H1 (cell line): Measurements from ENCODE around the gene ADAMTS6. TPM values are rescaled to one million over a fixed set of nuclear protein-coding genes. Genes with fewer than 3 reads are reported as not detected.

Experiments
- CTCF ChIA-PET: fragments of 300-600 bp; sonication (Branson Sonifier 250); formaldehyde crosslinking; loops from one replicate; lab custom pipeline; 2021; ENCODE audit not compliant: partially characterized antibody; lab: Charles Lee
- POLR2A ChIA-PET: fragments of 300-600 bp; sonication (Branson Sonifier 250); formaldehyde crosslinking; loops from one replicate; lab custom pipeline; 2021; ENCODE audit warnings: inconsistent platforms; ENCODE audit not compliant: partially characterized antibody; lab: Charles Lee
- DNase-seq, 2 experiments: peaks; one replicate each; pipeline versions ENCODE4 v3.0.0 to v3.0.0-alpha.2; 2010 to 2022; ENCODE audit warnings: low spot score in 2 of 2, low read depth in 1 of 2, mixed read lengths in 1 of 2
- FAIRE-seq: peaks from 2 replicates; lab custom pipeline; 2011; peaks lifted over from hg19 to GRCh38; lab: Jason Lieb, UNC
- H2AFZ ChIP-seq: 2 replicates; pipeline ENCODE4 v1.8.1; 2012; ENCODE audit warnings: low read length, inconsistent platforms
- H2AK5ac ChIP-seq: 2 replicates; pipeline ENCODE4 v1.6.1; 2013; ENCODE audit warnings: low read depth, low read length
- H2BK120ac ChIP-seq: replicated peaks from 2 replicates; pipeline ENCODE3; 2013; ENCODE audit warnings: low read depth, low read length, inconsistent platforms
- H2BK12ac ChIP-seq: 2 replicates; pipeline ENCODE4 v1.6.1; 2013; ENCODE audit warnings: low read depth, low read length
- H2BK15ac ChIP-seq: 2 replicates; pipeline ENCODE4 v1.6.1; 2013; ENCODE audit warnings: low read length
- H2BK20ac ChIP-seq: 2 replicates; pipeline ENCODE4 v1.6.1; 2013; ENCODE audit warnings: low read length
- H2BK5ac ChIP-seq: 2 replicates; pipeline ENCODE4 v1.6.1; 2013; ENCODE audit warnings: low read depth, low read length
- H3K14ac ChIP-seq: 2 replicates; pipeline ENCODE4 v1.6.1; 2013; ENCODE audit warnings: inconsistent platforms; ENCODE audit not compliant: insufficient read length
- H3K18ac ChIP-seq: 2 replicates; pipeline ENCODE4 v1.6.1; 2013; ENCODE audit warnings: low read length; ENCODE audit errors: extremely low read depth
- H3K23ac ChIP-seq: 2 replicates; pipeline ENCODE4 v1.6.1; 2013; ENCODE audit warnings: inconsistent platforms; ENCODE audit not compliant: insufficient read length
- H3K23me2 ChIP-seq: 2 replicates; pipeline ENCODE4 v1.6.1; 2013; ENCODE audit warnings: low read depth, low read length
- H3K27ac ChIP-seq: 2 replicates; pipeline ENCODE4 v1.6.1; 2011; ENCODE audit warnings: low read depth, low read length, inconsistent platforms
- H3K27me3 ChIP-seq, 4 experiments: replicated peaks in 1 of 4; 1 replicate in 1 of 4; 2 replicates in 3 of 4; pipeline versions ENCODE4 v1.6.1 to v1.8.1; 2011 to 2013; ENCODE audit warnings: low read length in 3 of 4, mild to moderate bottlenecking in 3 of 4, inconsistent platforms in 2 of 4, mixed read lengths in 2 of 4, moderate library complexity in 1 of 4; ENCODE audit not compliant: control insufficient read depth in 3 of 4, insufficient read depth in 3 of 4; ENCODE audit errors: extremely low read depth in 1 of 4
- H3K36me3 ChIP-seq, 4 experiments: 2 replicates each; pipeline versions ENCODE4 v1.6.1 to v1.8.1; 2011 to 2013; ENCODE audit warnings: mild to moderate bottlenecking in 4 of 4, low read length in 3 of 4, moderate library complexity in 2 of 4, control low read depth in 1 of 4, inconsistent platforms in 1 of 4; ENCODE audit not compliant: insufficient read depth in 4 of 4, control insufficient read depth in 2 of 4
- H3K4ac ChIP-seq: replicated peaks from 2 replicates; pipeline ENCODE3; 2013; ENCODE audit warnings: low read length, low read depth, mixed read lengths, inconsistent platforms; ENCODE audit not compliant: insufficient read length
- H3K4me1 ChIP-seq, 4 experiments: replicated peaks in 1 of 4; 1 replicate in 1 of 4; 2 replicates in 3 of 4; pipeline versions ENCODE4 v1.6.1 to v1.8.1; 2011 to 2013; ENCODE audit warnings: low read length in 3 of 4, inconsistent platforms in 2 of 4, mixed read lengths in 1 of 4; ENCODE audit not compliant: insufficient read depth in 4 of 4, control insufficient read depth in 3 of 4
- H3K4me2 ChIP-seq, 2 experiments: 2 replicates each; pipeline versions ENCODE4 v1.6.1 to v1.8.1; 2011 to 2013; ENCODE audit warnings: low read depth in 2 of 2, low read length in 2 of 2, control low read depth in 1 of 2, inconsistent platforms in 1 of 2, mild to moderate bottlenecking in 1 of 2; ENCODE audit not compliant: insufficient read depth in 1 of 2
- H3K4me3 ChIP-seq, 4 experiments: fragments of 200-600, 300-600 bp in 1 of 4; sonication (generic), shearing (Covaris generic), sonication (Bioruptor Twin) in 1 of 4; 2 replicates each; pipeline versions ENCODE4 v1.5.1 to v1.8.1; 2011 to 2016; ENCODE audit warnings: low read length in 4 of 4, low read depth in 3 of 4, control low read depth in 2 of 4, inconsistent platforms in 2 of 4, mild to moderate bottlenecking in 2 of 4, mixed read lengths in 1 of 4, moderate library complexity in 1 of 4; ENCODE audit not compliant: insufficient read depth in 2 of 4; ENCODE audit errors: extremely low read depth in 1 of 4
- H3K56ac ChIP-seq: replicated peaks from 2 replicates; pipeline ENCODE3; 2013; ENCODE audit warnings: low read depth, mild to moderate bottlenecking, mixed read lengths, low read length, inconsistent platforms; ENCODE audit not compliant: insufficient read length
- H3K79me1 ChIP-seq: 2 replicates; pipeline ENCODE4 v1.6.1; 2013; ENCODE audit warnings: low read depth, low read length, control low read depth
- H3K79me2 ChIP-seq, 2 experiments: 2 replicates each; pipeline versions ENCODE4 v1.6.1 to v1.8.1; 2012 to 2013; ENCODE audit warnings: low read length in 2 of 2, mild to moderate bottlenecking in 2 of 2, inconsistent platforms in 1 of 2; ENCODE audit not compliant: insufficient read depth in 2 of 2, control insufficient read depth in 1 of 2
- H3K9ac ChIP-seq, 4 experiments: replicated peaks in 1 of 4; 1 replicate in 1 of 4; 2 replicates in 3 of 4; pipeline versions ENCODE4 v1.6.1 to v1.8.1; 2011 to 2013; ENCODE audit warnings: low read depth in 3 of 4, low read length in 3 of 4, control low read depth in 2 of 4, mild to moderate bottlenecking in 2 of 4, moderate library complexity in 2 of 4, inconsistent platforms in 1 of 4; ENCODE audit errors: extremely low read depth in 1 of 4
- H3K9me3 ChIP-seq, 2 experiments: 2 replicates each; pipeline versions ENCODE4 v1.6.1 to v1.8.1; 2012 to 2013; ENCODE audit warnings: mild to moderate bottlenecking in 2 of 2, moderate library complexity in 2 of 2, control low read depth in 1 of 2, inconsistent platforms in 1 of 2, low read depth in 1 of 2, low read length in 1 of 2, mixed read lengths in 1 of 2; ENCODE audit not compliant: insufficient read depth in 2 of 2
- H4K20me1 ChIP-seq, 2 experiments: replicated peaks in 1 of 2; 2 replicates each; pipeline versions ENCODE3 to v1.8.1; 2011 to 2013; ENCODE audit warnings: inconsistent platforms in 2 of 2, low read length in 2 of 2, mild to moderate bottlenecking in 1 of 2; ENCODE audit not compliant: insufficient read depth in 2 of 2, control insufficient read depth in 1 of 2
- H4K5ac ChIP-seq: 2 replicates; pipeline ENCODE4 v1.6.1; 2013; ENCODE audit warnings: low read length, low read depth, mixed read lengths, inconsistent platforms; ENCODE audit not compliant: insufficient read length
- H4K8ac ChIP-seq: 2 replicates; pipeline ENCODE4 v1.8.0; 2013; ENCODE audit warnings: mild to moderate bottlenecking, moderate library complexity, low read length, inconsistent platforms; ENCODE audit not compliant: insufficient read depth; ENCODE audit errors: extremely low read depth
- H4K91ac ChIP-seq: replicated peaks from 2 replicates; pipeline ENCODE3; 2013; ENCODE audit warnings: low read length, mixed read lengths, inconsistent platforms; ENCODE audit not compliant: insufficient read length
- BACH1 ChIP-seq: IDR thresholded peaks from 2 replicates; pipeline ENCODE4 v1.6.1; 2012; ENCODE audit warnings: low read length, improper control_type of control experiment
- EZH2 ChIP-seq: fragments of 200-600 bp; sonication (generic); IDR thresholded peaks from 2 replicates; pipeline ENCODE4 v1.7.1; 2012; ENCODE audit warnings: low read depth, mild to moderate bottlenecking, moderate library complexity, low read length, inconsistent platforms; ENCODE audit not compliant: severe bottlenecking
- FOSL1 ChIP-seq: IDR thresholded peaks from 2 replicates; pipeline ENCODE4 v1.6.1; 2011; ENCODE audit warnings: mild to moderate bottlenecking, low read depth, low read length, moderate library complexity; ENCODE audit not compliant: insufficient read depth
- MAX ChIP-seq: IDR thresholded peaks from 2 replicates; pipeline ENCODE4 v1.6.1; 2012; ENCODE audit warnings: inconsistent platforms
- POU5F1 ChIP-seq: IDR thresholded peaks from 2 replicates; pipeline ENCODE4 v1.6.1; 2011; ENCODE audit warnings: low read depth, mild to moderate bottlenecking, low read length, moderate library complexity
- SAP30 ChIP-seq: fragments of 300-600 bp; sonication (generic); IDR thresholded peaks from 2 replicates; pipeline ENCODE4 v1.7.1; 2012; ENCODE audit warnings: low read length, moderate library complexity, mild to moderate bottlenecking, inconsistent platforms; ENCODE audit not compliant: insufficient read depth, insufficient replicate concordance
- SIX5 ChIP-seq: IDR thresholded peaks from 2 replicates; pipeline ENCODE4 v1.6.1; 2011; ENCODE audit warnings: mild to moderate bottlenecking, low read depth, low read length
- ZNF274 ChIP-seq: IDR thresholded peaks from 2 replicates; pipeline ENCODE4 v1.7.0; 2012; ENCODE audit warnings: low read length, borderline replicate concordance; ENCODE audit errors: extremely low read depth
- WGBS, 2 experiments: shearing (Covaris generic) in 1 of 2; methylation state at CpG; one replicate each; pipeline versions ENCODE4 v1.1.6 to v1.1.7; 2013 to 2015; ENCODE audit warnings: low lambda C conversion rate in 2 of 2, mixed read lengths in 2 of 2, inconsistent platforms in 1 of 2, low coverage in 1 of 2, missing lambda C conversion rate in 1 of 2; ENCODE audit not compliant: insufficient replicate concordance in 2 of 2, insufficient coverage in 1 of 2, insufficient read length in 1 of 2; ENCODE audit errors: extremely low coverage in 1 of 2, missing lambda C conversion rate in 1 of 2; 5-methylcytosine and 5-hydroxymethylcytosine counted together
- polyA plus RNA-seq, 7 experiments: library from polyadenylated mRNA; depleted of rRNA in 3 of 7; stranded (reverse) in 5 of 7; unstranded in 2 of 7; fragments of >200 nt in 5 of 7; fragments of 200-250 nt in 2 of 7; gene quantifications; 1 replicate in 5 of 7; 2 replicates in 1 of 7; 4 replicates in 1 of 7; pipeline versions ENCODE4 v1.2.1 to v1.2.3, GENCODE V29; 2011 to 2013; ENCODE audit warnings: missing spikeins in 2 of 7, mixed read lengths in 2 of 7
- total RNA-seq: library from RNA; stranded (reverse); fragmentation: NEBNext Ultra II Directional; extraction: Animal tissue kit (Norgen Biotek cat#: 25700); gene quantifications from 2 replicates; pipeline ENCODE4 v1.2.1, GENCODE V29; 2021

The ADAMTS6 gene
- total and polyA plus RNA-seq, 2 of the 8 experiments (the other 6 are each of a cell fraction or from before 2014, with no cell fraction given): 0.74 to 2.4 TPM

- no peaks in the 10 kb centered on the region for H3K36me3 ChIP-seq
- no peaks in the 10 kb centered on the region for H3K79me2 ChIP-seq
- no peak overlapping the region for H3K18ac ChIP-seq
- H2AFZ ChIP-seq: no peak overlapping the region
- H3K4me3 ChIP-seq: no peak overlapping the region
- H3K23me2 ChIP-seq: no peaks in the 10 kb centered on the region
- no peak overlapping the region for H3K9ac ChIP-seq
- H3K27ac ChIP-seq: no peak overlapping the region
- WGBS, 2 experiments: 100% methylated on average over 1 of the region's 1 CpG; no CpG with 5 or more reads in 1 of the 2 experiments
- no peak overlapping the region for H3K4me2 ChIP-seq
- no peak overlapping the region for H2BK5ac ChIP-seq
- H3K27me3 ChIP-seq: no peaks in the 10 kb centered on the region
- no peaks in the 10 kb centered on the region for H3K4me1 ChIP-seq
- H2BK20ac ChIP-seq: no peak overlapping the region
- no peak for FAIRE-seq
- H4K8ac ChIP-seq: no peak overlapping the region
- H4K5ac ChIP-seq: no peak overlapping the region
- peaks cover 0 to 13% of the 10 kb centered on the region in 2 experiments; a peak in 2 of 4 replicates for H3K9me3 ChIP-seq
- no peak overlapping the region for H3K14ac ChIP-seq
- no peak for TF ChIP-seq POU5F1
- TF ChIP-seq EZH2: no peak
- no peak for TF ChIP-seq BACH1
- TF ChIP-seq FOSL1: no peak
- no peak for TF ChIP-seq ZNF274
- TF ChIP-seq SAP30: no peak
- no peak for TF ChIP-seq MAX
- no peak for TF ChIP-seq SIX5
- ChIA-PET POLR2A (no interaction called here), CTCF (interaction anchor here (0.8 to 0.9 kb wide), 2 partner anchors 161 to 633 kb away, joined by 3 to 6 read pairs; no protein-coding TSS in a partner anchor)
- no peak overlapping the region for H2BK15ac ChIP-seq
- no peak overlapping the region for H4K91ac ChIP-seq
- no peaks in the 10 kb centered on the region for H3K79me1 ChIP-seq
- no peak for DNase-seq
- H2AK5ac ChIP-seq: no peak overlapping the region
- no peak overlapping the region for H3K4ac ChIP-seq
- H3K23ac ChIP-seq: no peak overlapping the region
- H4K20me1 ChIP-seq: no peaks in the 10 kb centered on the region
- no peak overlapping the region for H2BK120ac ChIP-seq
- no peak overlapping the region for H3K56ac ChIP-seq
- no peak overlapping the region for H2BK12ac ChIP-seq
Observed at GRCh38 chr5:65229841-65230240, 251.9 kb downstream of the ADAMTS6 start.
